Omental fat pad (tissue), 4 donors: ENCODE results near the gene SP8. TPM values are rescaled to one million over a fixed set of nuclear protein-coding genes. Genes with fewer than 3 reads are reported as not detected.

Experiments used
- ATAC-seq: fragments of 150-250 bp; one replicate; pipeline ENCODE4 v1.9.1; 2016; ENCODE audit warnings: mild to moderate bottlenecking, moderate library complexity; ENCODE audit not compliant: low FRiP score
- DNase-seq: peaks from one replicate; pipeline ENCODE4 v3.0.0-alpha.2; 2019; ENCODE audit warnings: low spot score
- total RNA-seq, 4 donors: library from RNA; depleted of rRNA; stranded (reverse); fragments of >200 nt; gene quantifications; one replicate each; pipeline ENCODE4 v1.1.0, GENCODE V29; 2016
- TF ChIP-seq, protein P1 (sequence below), 3 donors: fragments of 450-650 bp; IDR thresholded peaks; one replicate each; pipeline ENCODE4 v1.5.1; 2016 to 2017; ENCODE audit warnings: antibody characterized with exemption in 3 of 3, mild to moderate bottlenecking in 3 of 3, moderate library complexity in 2 of 3

SP8 gene
- total RNA-seq, 4 donors from 2014 or later: not detected

DNA sequence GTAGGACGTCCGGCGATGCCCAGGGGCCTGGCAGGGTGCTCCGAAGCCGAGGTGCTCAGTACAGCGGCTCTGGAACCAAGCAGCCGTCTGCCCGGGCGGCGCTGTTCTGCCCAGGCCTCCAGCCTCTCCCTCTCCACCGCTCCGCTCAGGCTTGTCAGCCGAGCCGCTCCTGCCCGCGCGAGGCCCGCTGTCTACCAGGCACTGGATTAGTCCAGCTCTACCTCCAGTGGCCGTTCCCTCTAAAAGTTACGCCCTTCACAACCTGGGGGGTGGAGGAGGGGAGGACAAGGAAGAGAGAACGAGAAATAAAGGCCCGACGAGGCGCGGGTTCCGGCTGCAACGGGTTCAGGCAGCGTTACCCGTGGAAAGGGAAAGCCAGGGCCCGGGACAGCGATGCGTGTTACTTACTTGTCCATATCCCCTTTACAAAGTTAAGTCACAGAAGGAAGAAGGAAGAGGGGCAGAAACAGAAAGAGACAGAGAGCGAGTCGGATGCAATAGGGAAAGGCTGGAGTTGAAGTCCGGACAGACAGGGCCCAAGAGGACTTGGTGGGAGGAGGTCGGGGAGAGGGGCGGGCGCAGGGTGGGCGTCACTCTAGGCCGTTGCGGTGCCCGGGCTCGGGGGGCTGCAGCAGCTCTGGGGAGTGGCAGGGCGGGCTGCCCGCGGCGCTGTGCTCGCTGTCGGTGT, 2.8 kb downstream of the SP8 start:
- no peak for DNase-seq
- TF ChIP-seq, protein P1, sequence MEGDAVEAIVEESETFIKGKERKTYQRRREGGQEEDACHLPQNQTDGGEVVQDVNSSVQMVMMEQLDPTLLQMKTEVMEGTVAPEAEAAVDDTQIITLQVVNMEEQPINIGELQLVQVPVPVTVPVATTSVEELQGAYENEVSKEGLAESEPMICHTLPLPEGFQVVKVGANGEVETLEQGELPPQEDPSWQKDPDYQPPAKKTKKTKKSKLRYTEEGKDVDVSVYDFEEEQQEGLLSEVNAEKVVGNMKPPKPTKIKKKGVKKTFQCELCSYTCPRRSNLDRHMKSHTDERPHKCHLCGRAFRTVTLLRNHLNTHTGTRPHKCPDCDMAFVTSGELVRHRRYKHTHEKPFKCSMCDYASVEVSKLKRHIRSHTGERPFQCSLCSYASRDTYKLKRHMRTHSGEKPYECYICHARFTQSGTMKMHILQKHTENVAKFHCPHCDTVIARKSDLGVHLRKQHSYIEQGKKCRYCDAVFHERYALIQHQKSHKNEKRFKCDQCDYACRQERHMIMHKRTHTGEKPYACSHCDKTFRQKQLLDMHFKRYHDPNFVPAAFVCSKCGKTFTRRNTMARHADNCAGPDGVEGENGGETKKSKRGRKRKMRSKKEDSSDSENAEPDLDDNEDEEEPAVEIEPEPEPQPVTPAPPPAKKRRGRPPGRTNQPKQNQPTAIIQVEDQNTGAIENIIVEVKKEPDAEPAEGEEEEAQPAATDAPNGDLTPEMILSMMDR (IDR thresholded peaks at IDR 0.05): no peak
- peak; percentile 37 for ATAC-seq

DNA sequence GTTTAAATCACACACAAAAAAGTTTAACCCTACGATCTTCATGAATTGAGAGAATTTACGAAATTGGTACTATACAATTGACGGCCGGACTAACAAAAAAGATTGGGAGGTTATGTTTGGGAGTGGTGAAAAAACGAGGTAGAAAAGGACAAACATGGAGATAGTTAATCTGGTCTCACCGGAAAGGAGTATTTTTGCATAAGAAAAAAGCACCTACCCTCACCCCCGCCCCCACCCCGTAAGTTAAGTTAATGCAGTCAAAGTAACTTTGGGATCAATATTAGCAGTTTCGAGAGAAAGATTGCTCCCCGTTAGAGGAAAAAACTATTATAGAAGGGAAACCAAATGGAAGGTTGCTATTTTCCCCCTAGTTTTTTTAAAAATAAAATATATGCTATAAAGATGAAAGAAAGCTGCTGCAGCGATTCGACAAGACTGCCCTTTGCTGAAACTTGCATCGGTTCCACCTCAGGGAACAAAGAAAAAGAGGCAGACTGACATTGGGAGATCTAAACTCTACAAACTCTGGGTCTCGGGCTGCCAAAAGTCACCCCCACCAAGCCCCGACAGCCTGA, 3.5 kb downstream of the SP8 start:
- DNase-seq (no peak), ATAC-seq (no peak)
- TF ChIP-seq, protein P1 (IDR thresholded peaks at IDR 0.05): no peak

DNA sequence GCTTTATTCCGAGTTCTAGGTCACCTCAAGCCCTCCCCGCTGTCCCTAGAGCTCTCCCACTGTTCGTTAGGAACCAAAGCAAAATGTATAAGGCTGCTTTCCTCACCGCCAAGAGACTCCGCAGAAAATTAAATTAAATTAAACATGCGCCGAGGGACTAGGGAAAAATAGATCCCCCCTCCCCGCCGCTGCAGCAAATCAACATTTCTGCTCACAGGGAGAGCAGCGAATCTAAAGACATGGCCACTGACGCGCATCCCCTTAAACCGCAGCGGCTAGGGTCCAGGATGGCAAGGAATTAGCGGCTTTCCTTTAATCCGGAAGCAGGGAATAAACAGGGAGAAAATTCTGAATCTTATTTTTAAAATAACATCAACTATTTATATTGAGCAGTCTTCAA, 7.6 kb downstream of the SP8 start:
- ATAC-seq (no peak), DNase-seq (no peak)
- TF ChIP-seq, protein P1 (IDR thresholded peaks at IDR 0.05): no peak

DNA sequence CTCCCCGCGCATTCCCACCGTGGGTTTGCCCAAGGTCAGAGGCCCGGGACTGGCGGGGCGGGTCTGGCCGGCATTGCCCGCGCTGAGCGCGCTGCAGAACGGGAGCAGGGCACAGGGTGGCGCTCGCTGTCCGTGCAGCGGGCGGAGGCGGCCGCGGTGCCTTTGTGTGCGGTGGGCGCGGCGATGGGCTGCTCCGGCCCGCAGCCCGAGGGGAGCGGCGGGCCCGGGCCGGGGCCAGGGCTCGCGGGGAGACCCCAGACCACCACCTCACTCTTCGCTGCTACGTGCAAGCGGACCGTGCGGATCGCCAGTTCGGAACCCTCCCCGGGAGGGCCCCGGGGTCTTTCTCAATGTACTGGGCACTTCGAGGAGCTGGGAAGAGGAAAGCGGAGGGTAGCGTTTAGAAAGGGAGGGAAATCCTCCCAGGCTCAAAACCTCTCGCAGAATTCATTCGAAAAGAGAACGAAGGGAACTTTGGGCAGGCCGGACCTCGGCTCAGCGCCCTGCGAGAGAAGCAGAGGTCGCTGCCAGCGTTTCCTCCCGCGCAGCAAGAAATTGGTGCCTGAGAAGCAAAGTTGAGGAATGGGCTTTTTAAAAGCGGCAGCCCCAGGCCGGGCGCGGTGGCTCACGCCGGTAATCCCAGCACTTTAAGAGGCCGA, 8.5 kb downstream of the SP8 start:
- TF ChIP-seq, protein P1 (IDR thresholded peaks at IDR 0.05): no peak
- DNase-seq: no peak
- ATAC-seq: peak; percentile 87

DNA sequence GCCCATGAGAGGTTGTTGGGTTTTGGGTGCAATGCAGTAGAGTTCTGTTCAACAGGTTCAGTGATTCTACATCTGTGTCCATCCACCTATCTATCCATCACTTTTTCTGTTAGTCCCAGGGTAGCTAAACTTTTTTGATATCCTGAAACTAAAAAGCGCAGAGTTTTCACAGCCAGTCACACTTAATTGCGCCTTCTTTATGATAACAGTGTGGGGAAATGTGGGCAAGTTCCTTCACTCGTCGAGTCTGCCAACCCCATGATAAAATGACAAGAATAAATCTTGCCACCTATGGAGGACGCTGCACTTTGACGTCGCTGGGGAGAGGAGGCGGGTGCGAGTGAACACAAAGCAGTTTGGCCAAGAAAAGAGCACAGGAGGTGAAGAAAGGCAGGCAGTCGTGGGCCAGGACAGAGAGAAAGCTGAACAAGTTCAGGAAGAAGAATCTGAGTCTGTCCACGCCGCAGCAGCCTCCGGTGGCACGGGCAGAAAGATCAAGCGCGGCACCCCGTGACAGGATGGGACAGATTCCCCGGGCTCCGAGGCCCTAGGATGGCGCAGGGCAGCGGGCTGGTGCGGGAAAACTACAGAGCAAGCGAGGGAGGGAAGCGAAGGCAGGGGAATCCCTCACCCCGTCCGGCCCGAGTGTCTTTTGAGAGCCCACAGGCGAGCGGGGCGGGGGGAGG, 9.2 kb downstream of the SP8 start:
- DNase-seq: no peak
- ATAC-seq: peak; percentile 37
- TF ChIP-seq, protein P1 (IDR thresholded peaks at IDR 0.05): no peak

DNA sequence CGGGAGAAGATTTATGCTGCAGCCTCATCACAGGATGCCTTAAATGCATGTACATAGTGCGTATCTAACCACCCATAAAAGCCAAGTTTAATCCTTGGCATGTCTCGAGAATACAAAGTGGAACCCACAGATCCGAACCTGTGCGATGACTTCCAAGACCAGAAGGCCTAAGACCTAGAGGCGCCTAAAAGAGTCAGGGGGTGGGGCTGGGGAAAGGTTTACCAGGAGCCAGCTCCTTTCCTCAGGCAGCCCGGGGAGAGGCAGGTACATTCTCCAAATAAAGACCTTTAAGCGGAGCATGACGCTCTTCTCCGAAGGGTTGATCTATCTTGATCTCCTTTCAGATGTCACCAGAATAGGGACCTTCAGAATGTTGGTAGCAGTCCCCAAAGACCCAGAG, 9.7 kb downstream of the SP8 start:
- TF ChIP-seq, protein P1 (IDR thresholded peaks at IDR 0.05): no peak
- DNase-seq (no peak), ATAC-seq (no peak)
